ENCODE data around the gene FLT1.

FLT1 gene

GRCh38 chr13:28459911-28460310, 35.0 kb downstream of the FLT1 start:
- in situ Hi-C loops (cut with HindIII; ENCODE audit: low pct_unique_long_range_greater_than_20kb, low sequenced_read_pairs), result no loop called here
- peak in 1 of 2 experiments; percentile 87 for DNase-seq (ENCODE audit: low read depth in 1 of 2, low spot score in 1 of 2)
- no peak for TF ChIP-seq JUND (IDR thresholded peaks at IDR 0.05; ENCODE audit: low read depth)

- TF ChIP-seq JUND (IDR thresholded peaks at IDR 0.05; ENCODE audit: low read depth), result no peak
- no peak for DNase-seq (ENCODE audit: low read depth in 1 of 2, low spot score in 1 of 2)
- in situ Hi-C loops (cut with HindIII; ENCODE audit: low pct_unique_long_range_greater_than_20kb, low sequenced_read_pairs), result no loop called here
These were observed 36.3 kb downstream of the FLT1 start for GRCh38 chr13:28458608-28459007.

- in situ Hi-C loops (cut with HindIII; ENCODE audit: low pct_unique_long_range_greater_than_20kb, low sequenced_read_pairs), result no loop called here
These were observed 36.9 kb downstream of the FLT1 start for GRCh38 chr13:28458051-28458450.

GRCh38 chr13:28457521-28457920, 37.4 kb downstream of the FLT1 start:
- in situ Hi-C loops (cut with HindIII; ENCODE audit: low pct_unique_long_range_greater_than_20kb, low sequenced_read_pairs), result no loop called here
- DNase-seq (ENCODE audit: low read depth in 1 of 2, low spot score in 1 of 2), result no peak
- TF ChIP-seq JUND (IDR thresholded peaks at IDR 0.05; ENCODE audit: low read depth), result no peak

More at GRCh38 chr13:28458051-28458450, 36.9 kb downstream of the FLT1 start:
- DNase-seq (ENCODE audit: low read depth in 1 of 2, low spot score in 1 of 2), result no peak
- no peak for TF ChIP-seq JUND (IDR thresholded peaks at IDR 0.05; ENCODE audit: low read depth)

- no peak for TF ChIP-seq JUND (IDR thresholded peaks at IDR 0.05; ENCODE audit: low read depth)
- no peak for DNase-seq (ENCODE audit: low read depth in 1 of 2, low spot score in 1 of 2)
- in situ Hi-C loops (cut with HindIII; ENCODE audit: low pct_unique_long_range_greater_than_20kb, low sequenced_read_pairs), result no loop called here
These were observed 39.2 kb downstream of the FLT1 start for GRCh38 chr13:28455580-28456194.

GRCh38 chr13:28452755-28453154, 42.2 kb downstream of the FLT1 start:
- TF ChIP-seq JUND (IDR thresholded peaks at IDR 0.05; ENCODE audit: low read depth), result no peak
- DNase-seq (ENCODE audit: low read depth in 1 of 2, low spot score in 1 of 2), result no peak
- in situ Hi-C loops (cut with HindIII; ENCODE audit: low pct_unique_long_range_greater_than_20kb, low sequenced_read_pairs), result no loop called here

- in situ Hi-C loops (cut with HindIII; ENCODE audit: low pct_unique_long_range_greater_than_20kb, low sequenced_read_pairs), result no loop called here
- no peak for DNase-seq (ENCODE audit: low read depth in 1 of 2, low spot score in 1 of 2)
- no peak for TF ChIP-seq JUND (IDR thresholded peaks at IDR 0.05; ENCODE audit: low read depth)
These were observed 43.3 kb downstream of the FLT1 start for GRCh38 chr13:28451482-28452217.

GRCh38 chr13:28449826-28450773, 44.8 kb downstream of the FLT1 start:
- in situ Hi-C loops (cut with HindIII; ENCODE audit: low pct_unique_long_range_greater_than_20kb, low sequenced_read_pairs), result no loop called here
- TF ChIP-seq JUND (IDR thresholded peaks at IDR 0.05; ENCODE audit: low read depth), result no peak
- no peak for DNase-seq (ENCODE audit: low read depth in 1 of 2, low spot score in 1 of 2)

- no peak for TF ChIP-seq JUND (IDR thresholded peaks at IDR 0.05; ENCODE audit: low read depth)
- in situ Hi-C loops (cut with HindIII; ENCODE audit: low pct_unique_long_range_greater_than_20kb, low sequenced_read_pairs), result no loop called here
- no peak for DNase-seq (ENCODE audit: low read depth in 1 of 2, low spot score in 1 of 2)
These were observed 46.1 kb downstream of the FLT1 start for GRCh38 chr13:28448651-28449358.

GRCh38 chr13:28447989-28448388, 46.9 kb downstream of the FLT1 start:
- in situ Hi-C loops (cut with HindIII; ENCODE audit: low pct_unique_long_range_greater_than_20kb, low sequenced_read_pairs), result no loop called here
- no peak for TF ChIP-seq JUND (IDR thresholded peaks at IDR 0.05; ENCODE audit: low read depth)
- DNase-seq (ENCODE audit: low read depth in 1 of 2, low spot score in 1 of 2), result no peak

- no peak for DNase-seq (ENCODE audit: low read depth in 1 of 2, low spot score in 1 of 2)
- TF ChIP-seq JUND (IDR thresholded peaks at IDR 0.05; ENCODE audit: low read depth), result no peak
- in situ Hi-C loops (cut with HindIII; ENCODE audit: low pct_unique_long_range_greater_than_20kb, low sequenced_read_pairs), result no loop called here
These were observed 47.7 kb downstream of the FLT1 start for GRCh38 chr13:28447206-28447605.

- in situ Hi-C loops (cut with HindIII; ENCODE audit: low pct_unique_long_range_greater_than_20kb, low sequenced_read_pairs), result no loop called here
- no peak for TF ChIP-seq JUND (IDR thresholded peaks at IDR 0.05; ENCODE audit: low read depth)
- peak in 1 of 2 experiments; percentile 56 for DNase-seq (ENCODE audit: low read depth in 1 of 2, low spot score in 1 of 2)
These were observed 52.1 kb downstream of the FLT1 start for GRCh38 chr13:28442839-28443238.
